Neural progenitor cell (in vitro differentiated cells): Measurements from ENCODE around the gene ACKR4. TPM values are rescaled to one million over a fixed set of nuclear protein-coding genes. Genes with fewer than 3 reads are reported as not detected.
"Not testable (repeated sequence)": the region's sequence is repeated elsewhere in the genome, so short reads cannot be mapped to it uniquely, and the experiment has no call there.

Experiments
- DNase-seq: peaks from one replicate; pipeline ENCODE4 v3.0.0-alpha.2; 2016; ENCODE audit warnings: low spot score
- H2AFZ ChIP-seq: fragments of 200-600 bp; sonication (generic); replicated peaks from 2 replicates; pipeline ENCODE4 v1.6.1; 2016; ENCODE audit warnings: antibody characterized with exemption
- H3F3A ChIP-seq: fragments of 200-600 bp; sonication (generic); 2 replicates; pipeline ENCODE4 v1.6.1; 2016; ENCODE audit warnings: antibody characterized with exemption, low read depth
- H3K27ac ChIP-seq: fragments of 200-600 bp; sonication (generic); 2 replicates; pipeline ENCODE4 v1.5.1; 2016; ENCODE audit warnings: mild to moderate bottlenecking
- H3K27me3 ChIP-seq: fragments of 200-600 bp; sonication (generic); 2 replicates; pipeline ENCODE4 v1.6.1; 2016; ENCODE audit warnings: mild to moderate bottlenecking, moderate library complexity
- H3K36me3 ChIP-seq: fragments of 200-600 bp; sonication (generic); 2 replicates; pipeline ENCODE4 v1.5.1; 2016
- H3K4me1 ChIP-seq: fragments of 200-600 bp; sonication (generic); 2 replicates; pipeline ENCODE4 v1.6.1; 2016; ENCODE audit warnings: mixed run types
- H3K4me2 ChIP-seq: fragments of 200-600 bp; sonication (generic); 2 replicates; pipeline ENCODE4 v1.6.1; 2016
- H3K4me3 ChIP-seq: fragments of 200-600 bp; sonication (generic); 2 replicates; pipeline ENCODE4 v1.5.1; 2016
- H3K79me2 ChIP-seq: fragments of 200-600 bp; sonication (generic); 2 replicates; pipeline ENCODE4 v1.6.1; 2016; ENCODE audit warnings: low read depth
- H3K9ac ChIP-seq: fragments of 200-600 bp; sonication (generic); 2 replicates; pipeline ENCODE4 v1.6.1; 2016
- H3K9me3 ChIP-seq: fragments of 200-600 bp; sonication (generic); 2 replicates; pipeline ENCODE4 v1.5.1; 2016; ENCODE audit warnings: low read depth
- H4K20me1 ChIP-seq: fragments of 200-600 bp; sonication (generic); 2 replicates; pipeline ENCODE4 v1.6.1; 2016; ENCODE audit warnings: low read depth
- H3K27ac Mint-ChIP-seq: 3 replicates; pipeline ENCODE4 v1.8.0; 2021; ENCODE audit warnings: mixed read lengths
- H3K27me3 Mint-ChIP-seq: 2 replicates; pipeline ENCODE4 v1.8.0; 2022; ENCODE audit warnings: low read depth, mild to moderate bottlenecking, inconsistent platforms, moderate library complexity, mixed read lengths; ENCODE audit not compliant: insufficient read depth
- H3K36me3 Mint-ChIP-seq: 3 replicates; pipeline ENCODE4 v1.8.0; 2021; ENCODE audit warnings: mixed read lengths
- H3K4me1 Mint-ChIP-seq: 3 replicates; pipeline ENCODE4 v1.8.0; 2021; ENCODE audit warnings: mixed read lengths
- H3K4me3 Mint-ChIP-seq: 3 replicates; pipeline ENCODE4 v1.8.0; 2021; ENCODE audit warnings: mild to moderate bottlenecking, moderate library complexity, mixed read lengths
- H3K9me3 Mint-ChIP-seq: 3 replicates; pipeline ENCODE4 v1.8.0; 2020; ENCODE audit warnings: mixed read lengths
- EZH2 ChIP-seq: fragments of 200-600 bp; sonication (generic); IDR thresholded peaks from 2 replicates; pipeline ENCODE4 v1.6.1; 2017; ENCODE audit warnings: antibody characterized with exemption, mild to moderate bottlenecking, moderate library complexity
- EZH2phosphoT487 ChIP-seq: fragments of 200-600 bp; sonication (generic); IDR thresholded peaks from 2 replicates; pipeline ENCODE4 v1.6.1; 2017; ENCODE audit warnings: antibody characterized with exemption
- total RNA-seq: library from RNA; depleted of rRNA; stranded (reverse); fragments of >200 nt; gene quantifications from 2 replicates; pipeline ENCODE4 v1.2.3, GENCODE V29; 2015; ENCODE audit warnings: low replicate concordance
- TF ChIP-seq, protein P1 (sequence below): fragments of 200-600 bp; sonication (generic); IDR thresholded peaks from 2 replicates; pipeline ENCODE4 v1.5.1; 2017; ENCODE audit warnings: antibody characterized with exemption, mild to moderate bottlenecking

Gene ACKR4
- total RNA-seq, 1 donor from 2014 or later: not detected

- Mint-ChIP-seq H3K4me1 (no peaks in the 10 kb centered on the region), H3K27ac (no peak overlapping the region)
- no peak for TF ChIP-seq EZH2phosphoT487
- TF ChIP-seq EZH2: no peak
- TF ChIP-seq, protein P1, sequence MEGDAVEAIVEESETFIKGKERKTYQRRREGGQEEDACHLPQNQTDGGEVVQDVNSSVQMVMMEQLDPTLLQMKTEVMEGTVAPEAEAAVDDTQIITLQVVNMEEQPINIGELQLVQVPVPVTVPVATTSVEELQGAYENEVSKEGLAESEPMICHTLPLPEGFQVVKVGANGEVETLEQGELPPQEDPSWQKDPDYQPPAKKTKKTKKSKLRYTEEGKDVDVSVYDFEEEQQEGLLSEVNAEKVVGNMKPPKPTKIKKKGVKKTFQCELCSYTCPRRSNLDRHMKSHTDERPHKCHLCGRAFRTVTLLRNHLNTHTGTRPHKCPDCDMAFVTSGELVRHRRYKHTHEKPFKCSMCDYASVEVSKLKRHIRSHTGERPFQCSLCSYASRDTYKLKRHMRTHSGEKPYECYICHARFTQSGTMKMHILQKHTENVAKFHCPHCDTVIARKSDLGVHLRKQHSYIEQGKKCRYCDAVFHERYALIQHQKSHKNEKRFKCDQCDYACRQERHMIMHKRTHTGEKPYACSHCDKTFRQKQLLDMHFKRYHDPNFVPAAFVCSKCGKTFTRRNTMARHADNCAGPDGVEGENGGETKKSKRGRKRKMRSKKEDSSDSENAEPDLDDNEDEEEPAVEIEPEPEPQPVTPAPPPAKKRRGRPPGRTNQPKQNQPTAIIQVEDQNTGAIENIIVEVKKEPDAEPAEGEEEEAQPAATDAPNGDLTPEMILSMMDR: no peak
These were observed 1.1 kb downstream of the ACKR4 start for GRCh38 chr3:132598181-132598580.

DNA sequence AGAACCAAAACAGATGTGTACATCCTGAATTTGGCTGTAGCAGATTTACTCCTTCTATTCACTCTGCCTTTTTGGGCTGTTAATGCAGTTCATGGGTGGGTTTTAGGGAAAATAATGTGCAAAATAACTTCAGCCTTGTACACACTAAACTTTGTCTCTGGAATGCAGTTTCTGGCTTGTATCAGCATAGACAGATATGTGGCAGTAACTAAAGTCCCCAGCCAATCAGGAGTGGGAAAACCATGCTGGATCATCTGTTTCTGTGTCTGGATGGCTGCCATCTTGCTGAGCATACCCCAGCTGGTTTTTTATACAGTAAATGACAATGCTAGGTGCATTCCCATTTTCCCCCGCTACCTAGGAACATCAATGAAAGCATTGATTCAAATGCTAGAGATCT is 3.5 kb downstream of the ACKR4 start:
- not testable (repeated sequence) for H3K4me3 ChIP-seq, H3K9ac ChIP-seq, H4K20me1 ChIP-seq, H3K9me3 ChIP-seq, H3K4me2 ChIP-seq, H2AFZ ChIP-seq, H3K27ac Mint-ChIP-seq, H3K4me1 ChIP-seq, H3K27ac ChIP-seq, DNase-seq, H3K9me3 Mint-ChIP-seq, H3K36me3 ChIP-seq, H3K27me3 ChIP-seq, H3K4me3 Mint-ChIP-seq, H3K36me3 Mint-ChIP-seq, H3F3A ChIP-seq, H3K79me2 ChIP-seq, H3K27me3 Mint-ChIP-seq, H3K4me1 Mint-ChIP-seq

More at GRCh38 chr3:132598181-132598580, 1.1 kb downstream of the ACKR4 start:
- Histone ChIP-seq H3K9me3 (no peaks in the 10 kb centered on the region), H3K4me3 (no peak overlapping the region), H2AFZ (no peak overlapping the region), H3K27ac (no peak overlapping the region), H3K27me3 (no peaks in the 10 kb centered on the region), H3K4me1 (peaks cover 9% of the 10 kb centered on the region), H3K9ac (no peak overlapping the region), H3K4me2 (no peak overlapping the region), H3K79me2 (no peaks in the 10 kb centered on the region), H3F3A (peaks cover 16% of the 10 kb centered on the region), H4K20me1 (no peaks in the 10 kb centered on the region), H3K36me3 (no peaks in the 10 kb centered on the region)
- no peak for DNase-seq
- Mint-ChIP-seq H3K9me3 (no peaks in the 10 kb centered on the region), H3K27me3 (no peaks in the 10 kb centered on the region), H3K36me3 (peaks cover 4% of the 10 kb centered on the region), H3K4me3 (no peak overlapping the region)

- Mint-ChIP-seq H3K36me3 (peaks cover 17% of the 10 kb centered on the region), H3K27ac (peak overlapping the region; percentile 26)
These were observed 8.3 kb downstream of the ACKR4 start for GRCh38 chr3:132605374-132605792.

GRCh38 chr3:132606085-132606484 is 9.0 kb downstream of the ACKR4 start:
- Histone ChIP-seq H3K9me3 (no peaks in the 10 kb centered on the region), H3K4me1 (no peaks in the 10 kb centered on the region), H3K9ac (no peak overlapping the region), H3K79me2 (no peaks in the 10 kb centered on the region), H4K20me1 (no peaks in the 10 kb centered on the region), H3K36me3 (no peaks in the 10 kb centered on the region), H3K27me3 (no peaks in the 10 kb centered on the region), H3F3A (no peaks in the 10 kb centered on the region), H3K27ac (no peak overlapping the region), H3K4me3 (no peak overlapping the region), H3K4me2 (no peak overlapping the region), H2AFZ (no peak overlapping the region)
- H3K27me3 Mint-ChIP-seq: no peaks in the 10 kb centered on the region
- TF ChIP-seq, protein P1: no peak
- TF ChIP-seq EZH2phosphoT487: no peak
- no peak for TF ChIP-seq EZH2
- H3K4me3 Mint-ChIP-seq: no peak overlapping the region
- H3K9me3 Mint-ChIP-seq: peaks cover 11% of the 10 kb centered on the region
- no peak overlapping the region for H3K27ac Mint-ChIP-seq
- no peaks in the 10 kb centered on the region for H3K4me1 Mint-ChIP-seq
- DNase-seq: no peak
- peaks cover 18% of the 10 kb centered on the region for H3K36me3 Mint-ChIP-seq

More at GRCh38 chr3:132605374-132605792, 8.3 kb downstream of the ACKR4 start:
- Mint-ChIP-seq H3K4me3 (no peak overlapping the region), H3K27me3 (no peaks in the 10 kb centered on the region), H3K9me3 (peaks cover 10% of the 10 kb centered on the region), H3K4me1 (no peaks in the 10 kb centered on the region)
- H4K20me1 ChIP-seq: no peaks in the 10 kb centered on the region
- no peak for TF ChIP-seq EZH2phosphoT487
- TF ChIP-seq, protein P1: no peak
- TF ChIP-seq EZH2: no peak
- no peaks in the 10 kb centered on the region for H3K36me3 ChIP-seq
- no peak overlapping the region for H3K4me2 ChIP-seq
- H3K4me1 ChIP-seq: no peaks in the 10 kb centered on the region
- H2AFZ ChIP-seq: no peak overlapping the region
- H3K4me3 ChIP-seq: no peak overlapping the region
- no peaks in the 10 kb centered on the region for H3K9me3 ChIP-seq
- no peaks in the 10 kb centered on the region for H3F3A ChIP-seq
- DNase-seq: no peak
- H3K27me3 ChIP-seq: no peaks in the 10 kb centered on the region
- H3K27ac ChIP-seq: no peak overlapping the region
- no peaks in the 10 kb centered on the region for H3K79me2 ChIP-seq
- H3K9ac ChIP-seq: no peak overlapping the region

GRCh38 chr3:132606620-132607019 is 9.6 kb downstream of the ACKR4 start:
- not testable (repeated sequence) for H3K4me2 ChIP-seq, H2AFZ ChIP-seq, H3K4me1 Mint-ChIP-seq, H3K4me1 ChIP-seq, H3K36me3 ChIP-seq, H4K20me1 ChIP-seq, H3K9ac ChIP-seq, H3K4me3 ChIP-seq, H3K9me3 ChIP-seq, H3K79me2 ChIP-seq, H3K27me3 ChIP-seq, H3K27me3 Mint-ChIP-seq, H3K27ac Mint-ChIP-seq, H3F3A ChIP-seq, H3K4me3 Mint-ChIP-seq, H3K27ac ChIP-seq
- Mint-ChIP-seq H3K9me3 (peaks cover 14% of the 10 kb centered on the region), H3K36me3 (peaks cover 21% of the 10 kb centered on the region)
- DNase-seq: peak; percentile 16

DNA sequence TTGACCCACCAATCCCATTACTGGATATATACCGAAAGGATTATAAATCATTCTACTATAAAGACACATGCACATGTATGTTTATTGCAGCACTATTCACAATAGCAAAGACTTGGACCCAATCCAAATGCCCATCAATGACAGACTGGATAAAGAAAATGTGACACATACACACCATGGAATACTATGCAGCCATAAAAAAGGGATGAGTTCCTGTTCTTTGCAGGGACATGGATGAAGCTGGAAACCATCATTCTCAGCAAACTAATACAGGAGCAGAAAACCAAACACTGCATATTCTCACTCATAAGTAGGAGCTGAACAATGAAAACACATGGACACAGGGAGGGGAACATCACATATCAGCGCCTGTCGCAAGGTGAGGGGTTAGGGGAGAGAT is 18.2 kb downstream of the ACKR4 start:
- not testable (repeated sequence) for H4K20me1 ChIP-seq, H3K4me3 Mint-ChIP-seq, H2AFZ ChIP-seq, H3K27ac ChIP-seq, H3K4me1 ChIP-seq, DNase-seq, H3K4me2 ChIP-seq, H3K4me1 Mint-ChIP-seq, H3K4me3 ChIP-seq, H3K79me2 ChIP-seq, H3K9me3 ChIP-seq, H3F3A ChIP-seq, H3K27me3 Mint-ChIP-seq, H3K36me3 ChIP-seq, H3K27me3 ChIP-seq, H3K9ac ChIP-seq, H3K27ac Mint-ChIP-seq
- H3K36me3 Mint-ChIP-seq: peaks cover 18% of the 10 kb centered on the region
- H3K9me3 Mint-ChIP-seq: peaks cover 16% of the 10 kb centered on the region
